B cell (primary cell): ENCODE measurements around the gene IQCK. TPM values are rescaled to one million over a fixed set of nuclear protein-coding genes. Genes with fewer than 3 reads are reported as not detected.

Experiments
- ATAC-seq: fragments of 200-7000 bp; cut with Tn5 transposase; one replicate; pipeline ENCODE4 v1.10.0; 2021; ENCODE audit warnings: low read depth, mild to moderate bottlenecking, moderate number of reproducible peaks, moderate library complexity
- CTCF ChIA-PET: fragments of 350-600 bp; sonication (Branson Sonifier 250); formaldehyde crosslinking; loops from one replicate; lab custom pipeline; 2021; ENCODE audit warnings: antibody characterized with exemption, inconsistent platforms; lab: Charles Lee
- POLR2A ChIA-PET: fragments of 350-600 bp; sonication (Branson Sonifier 250); formaldehyde crosslinking; loops from one replicate; lab custom pipeline; 2021; ENCODE audit warnings: antibody characterized with exemption; lab: Charles Lee
- DNase-seq: peaks from one replicate; pipeline ENCODE4 v3.0.0; 2013
- H2AFZ ChIP-seq: 2 replicates; pipeline ENCODE4 v1.6.1; 2012; ENCODE audit warnings: mild to moderate bottlenecking, low read depth, low read length; ENCODE audit not compliant: insufficient read depth, poor library complexity, severe bottlenecking
- H3K27ac ChIP-seq, 2 donors: 1 replicate in 1 of 2; 2 replicates in 1 of 2; pipeline ENCODE4 v1.5.1; 2012 to 2013; ENCODE audit warnings: low read length in 2 of 2, mild to moderate bottlenecking in 2 of 2, moderate library complexity in 1 of 2
- H3K27me3 ChIP-seq, 4 experiments: fragments of 200-600 bp in 1 of 4; sonication (generic) in 1 of 4; replicated peaks in 1 of 4; 1 replicate in 2 of 4; 2 replicates in 2 of 4; pipeline versions ENCODE4 v1.6.1 to v1.7.0; 2013 to 2016; ENCODE audit warnings: low read length in 3 of 4, mild to moderate bottlenecking in 2 of 4, mixed read lengths in 1 of 4, moderate library complexity in 1 of 4; ENCODE audit not compliant: insufficient read depth in 4 of 4, control insufficient read depth in 3 of 4; ENCODE audit errors: control extremely low read depth in 1 of 4
- H3K36me3 ChIP-seq, 2 experiments: replicated peaks in 1 of 2; 1 replicate in 1 of 2; 2 replicates in 1 of 2; pipeline versions ENCODE4 v1.6.1 to v1.7.1; 2013; ENCODE audit warnings: low read length in 1 of 2; ENCODE audit not compliant: insufficient read depth in 2 of 2, control insufficient read depth in 1 of 2; ENCODE audit errors: control extremely low read depth in 1 of 2, extremely low read depth in 1 of 2
- H3K4me1 ChIP-seq, 2 donors: fragments of 200-600 bp in 1 of 2; sonication (generic) in 1 of 2; 1 replicate in 1 of 2; 2 replicates in 1 of 2; pipeline versions ENCODE4 v1.5.1 to v1.6.1; 2013 to 2017; ENCODE audit warnings: low read length in 2 of 2; ENCODE audit not compliant: control insufficient read depth in 2 of 2, insufficient read depth in 2 of 2
- H3K4me2 ChIP-seq: replicated peaks from 2 replicates; pipeline ENCODE3; 2012; ENCODE audit warnings: mild to moderate bottlenecking, low read depth, low read length; ENCODE audit not compliant: poor library complexity, severe bottlenecking
- H3K4me3 ChIP-seq, 5 experiments: fragments of 200-600 bp in 1 of 5; sonication (generic) in 1 of 5; 1 replicate in 3 of 5; 2 replicates in 2 of 5; pipeline versions ENCODE4 v1.5.1 to v1.7.0; 2011 to 2016; ENCODE audit warnings: low read length in 4 of 5, mild to moderate bottlenecking in 4 of 5, low read depth in 2 of 5, control low read depth in 1 of 5, moderate library complexity in 1 of 5; ENCODE audit not compliant: insufficient read depth in 1 of 5; ENCODE audit errors: control extremely low read depth in 1 of 5, extremely low read depth in 1 of 5
- H3K79me2 ChIP-seq: fragments of 200-600 bp; sonication (generic); one replicate; pipeline ENCODE4 v1.6.0; 2016; ENCODE audit warnings: low read length; ENCODE audit not compliant: control insufficient read depth, insufficient read depth
- H3K9ac ChIP-seq: fragments of 200-600 bp; sonication (generic); 2 replicates; pipeline ENCODE4 v1.6.1; 2017; ENCODE audit warnings: mild to moderate bottlenecking, low read length, moderate library complexity
- H3K9me3 ChIP-seq, 3 donors: one replicate each; pipeline versions ENCODE4 v1.6.1 to v1.7.1; 2013; ENCODE audit warnings: low read length in 2 of 3; ENCODE audit not compliant: control insufficient read depth in 2 of 3, insufficient read depth in 1 of 3; ENCODE audit errors: control extremely low read depth in 1 of 3
- H4K20me1 ChIP-seq: 2 replicates; pipeline ENCODE4 v1.6.0; 2012; ENCODE audit warnings: mild to moderate bottlenecking, low read length; ENCODE audit not compliant: insufficient read depth, control insufficient read depth, poor library complexity, severe bottlenecking
- H3K27ac Mint-ChIP-seq: one replicate; pipeline ENCODE4 v1.8.0; 2021; ENCODE audit warnings: mixed read lengths
- H3K27me3 Mint-ChIP-seq: one replicate; pipeline ENCODE4 v1.8.0; 2021; ENCODE audit warnings: mixed read lengths
- H3K4me1 Mint-ChIP-seq: one replicate; pipeline ENCODE4 v1.8.0; 2021; ENCODE audit warnings: mixed read lengths
- H3K4me3 Mint-ChIP-seq: one replicate; pipeline ENCODE4 v1.8.0; 2021; ENCODE audit warnings: mixed read lengths
- H3K9me3 Mint-ChIP-seq: one replicate; pipeline ENCODE4 v1.8.0; 2022; ENCODE audit warnings: mixed read lengths; ENCODE audit not compliant: insufficient read depth
- CTCF ChIP-seq: fragments of 200-600 bp; IDR thresholded peaks from one replicate; pipeline ENCODE4 v1.8.0; 2022; ENCODE audit warnings: antibody characterized with exemption, mild to moderate bottlenecking
- EZH2 ChIP-seq: IDR thresholded peaks from 2 replicates; pipeline ENCODE4 v1.6.1; 2012; ENCODE audit warnings: borderline replicate concordance, low read depth, mild to moderate bottlenecking, moderate library complexity, low read length; ENCODE audit not compliant: insufficient read depth, poor library complexity, severe bottlenecking
- WGBS: methylation state at CpG from one replicate; pipeline ENCODE4 v1.1.5; 2013; ENCODE audit warnings: missing lambda C conversion rate; ENCODE audit not compliant: insufficient coverage; 5-methylcytosine and 5-hydroxymethylcytosine counted together
- intact Hi-C: fragments of 100-400 bp; cut with micrococcal nuclease; formaldehyde crosslinking; loops from one replicate; pipeline ENCODE4 v1.10.0; 2022
- polyA plus RNA-seq: library from polyadenylated mRNA; depleted of rRNA; stranded (reverse); fragments of >200 nt; gene quantifications from 2 replicates; pipeline ENCODE4 v1.2.3, GENCODE V29; 2012
- total RNA-seq, 2 donors: library from RNA; stranded (reverse); fragments of 120-200 nt in 1 of 2; gene quantifications; 1 replicate in 1 of 2; 2 replicates in 1 of 2; pipeline versions ENCODE4 v1.2.3 to v1.2.4, GENCODE V29; 2013 to 2022

Gene IQCK
- total and polyA plus RNA-seq, 2 donors (not counting 1 experiment from before 2014, with no cell fraction given) = 1.00 to 3.0 TPM

GRCh38 chr16:19878757-19879156 lies 160.7 kb downstream of the IQCK start:
- Histone ChIP-seq H3K4me1 (peaks cover 7 to 9% of the 10 kb centered on the region in 2 donors), H3K36me3 (no peaks in the 10 kb centered on the region), H3K27ac (no peak overlapping the region), H3K27me3 (peaks cover 0 to 32% (median 13%) of the 10 kb centered on the region in 4 experiments), H3K4me2 (no peak overlapping the region), H4K20me1 (no peaks in the 10 kb centered on the region), H3K9me3 (peaks cover 0 to 6% (median 0%) of the 10 kb centered on the region in 3 donors), H3K79me2 (no peaks in the 10 kb centered on the region), H2AFZ (no peak overlapping the region), H3K4me3 (no peak overlapping the region), H3K9ac (no peak overlapping the region)
- POLR2A ChIA-PET = no interaction called here
- H3K4me3 Mint-ChIP-seq = no peak overlapping the region
- 95% methylated on average over 9 of the region's 11 CpGs for WGBS
- TF ChIP-seq EZH2 = no peak
- TF ChIP-seq CTCF = no peak
- H3K27ac Mint-ChIP-seq = no peak overlapping the region
- intact Hi-C loops = no loop called here
- ATAC-seq (no peak), DNase-seq (no peak)
- no peaks in the 10 kb centered on the region for H3K9me3 Mint-ChIP-seq
- H3K27me3 Mint-ChIP-seq = peaks cover 45% of the 10 kb centered on the region
- H3K4me1 Mint-ChIP-seq = peaks cover 10% of the 10 kb centered on the region
- CTCF ChIA-PET = no interaction called here

DNA sequence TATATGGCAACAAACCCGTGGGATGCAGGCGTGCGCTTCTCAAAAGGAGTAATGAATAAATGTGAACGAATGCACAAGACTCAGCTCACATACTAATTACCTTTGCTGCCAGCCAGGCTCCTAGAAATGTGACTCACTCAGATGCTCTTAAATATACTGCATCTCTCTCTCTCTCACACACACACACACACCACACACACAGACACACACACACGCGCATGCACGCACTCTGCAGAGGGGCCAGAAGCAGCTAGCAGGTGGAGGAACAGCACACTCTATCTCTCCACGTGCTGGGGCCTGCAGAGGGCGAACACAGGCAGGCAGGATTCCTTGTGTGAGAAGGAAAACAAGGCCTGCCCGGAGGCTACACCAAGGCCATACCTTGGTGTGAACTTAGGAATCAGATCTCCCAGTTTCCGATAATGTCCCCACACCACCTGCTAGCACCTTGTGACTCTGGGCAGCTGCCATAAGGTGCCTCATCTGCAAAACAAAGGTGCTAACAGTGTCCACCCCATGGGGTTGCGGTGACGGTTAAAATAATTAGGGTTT lies 161.2 kb downstream of the IQCK start:
- H3K4me2 ChIP-seq = no peak overlapping the region
- Mint-ChIP-seq H3K4me3 (no peak overlapping the region), H3K27me3 (peaks cover 42% of the 10 kb centered on the region), H3K9me3 (no peaks in the 10 kb centered on the region), H3K27ac (no peak overlapping the region), H3K4me1 (peaks cover 13% of the 10 kb centered on the region)
- peaks cover 0 to 36% (median 15%) of the 10 kb centered on the region in 4 experiments for H3K27me3 ChIP-seq
- no peak overlapping the region for H3K4me3 ChIP-seq
- 78% methylated on average over 6 of the region's 13 CpGs for WGBS
- H3K9ac ChIP-seq = no peak overlapping the region
- no peaks in the 10 kb centered on the region for H3K36me3 ChIP-seq
- DNase-seq (no peak), ATAC-seq (no peak)
- H4K20me1 ChIP-seq = no peaks in the 10 kb centered on the region
- no peak overlapping the region for H3K27ac ChIP-seq
- TF ChIP-seq EZH2 (no peak), CTCF (no peak)
- peaks cover 0 to 7% (median 0%) of the 10 kb centered on the region in 3 donors for H3K9me3 ChIP-seq
- CTCF ChIA-PET = interaction anchor here (1.4 kb wide), 1 partner anchor 21 kb away, joined by 3 read pairs; no protein-coding TSS in a partner anchor
- intact Hi-C loops = no loop called here
- peaks cover 13 to 14% of the 10 kb centered on the region in 2 donors for H3K4me1 ChIP-seq
- no peaks in the 10 kb centered on the region for H3K79me2 ChIP-seq
- POLR2A ChIA-PET = no interaction called here
- H2AFZ ChIP-seq = no peak overlapping the region
